ENCODE measurements around the gene TTC34. TPM values are rescaled to one million over a fixed set of nuclear protein-coding genes. Genes with fewer than 3 reads are reported as not detected.
"Not testable (repeated sequence)": the region's sequence is repeated elsewhere in the genome, so short reads cannot be mapped to it uniquely, and the experiment has no call there.

TTC34 gene
- total RNA-seq, 1 donor from 2014 or later = 1.4 TPM

DNA sequence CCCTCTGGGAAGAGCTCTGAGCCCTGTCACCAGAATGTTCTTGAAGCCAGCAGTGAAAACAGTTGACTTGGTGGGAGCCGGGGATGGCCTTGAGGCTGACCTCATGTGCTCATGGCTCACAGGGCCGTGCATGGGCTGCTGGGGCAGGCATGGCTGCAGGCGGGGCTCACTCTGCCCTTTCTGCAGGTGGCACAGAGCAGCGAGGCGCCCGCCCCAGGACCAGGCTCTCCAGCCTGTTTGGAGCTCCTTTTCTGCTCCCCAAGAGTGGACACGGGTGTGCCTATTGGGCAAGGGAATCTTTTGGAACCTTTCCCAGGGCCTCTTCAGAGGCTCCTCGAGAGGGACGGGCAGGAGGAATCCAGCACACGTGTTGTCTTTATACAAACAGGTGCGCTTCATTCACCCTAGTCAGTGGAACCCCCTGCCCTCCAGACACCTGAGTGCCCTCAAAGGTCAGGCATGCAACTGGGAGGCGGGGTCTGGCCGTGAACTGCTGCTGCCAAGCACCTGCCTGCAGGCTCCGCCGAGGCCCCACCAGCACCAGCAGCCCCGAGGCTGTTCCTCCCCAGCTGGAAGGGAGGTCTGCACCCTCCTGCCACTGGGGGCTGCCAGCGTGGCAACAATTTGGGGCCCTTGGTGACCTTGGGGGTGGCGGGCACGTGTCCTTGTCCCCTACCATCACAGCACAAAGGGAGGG, 2.6 kb upstream of the TTC34 start:
- ATAC-seq (no peak), DNase-seq (ENCODE audit: low spot score) (peak; percentile 40)
- intact Hi-C loops (cut with DNase I) = no loop called here

DNA sequence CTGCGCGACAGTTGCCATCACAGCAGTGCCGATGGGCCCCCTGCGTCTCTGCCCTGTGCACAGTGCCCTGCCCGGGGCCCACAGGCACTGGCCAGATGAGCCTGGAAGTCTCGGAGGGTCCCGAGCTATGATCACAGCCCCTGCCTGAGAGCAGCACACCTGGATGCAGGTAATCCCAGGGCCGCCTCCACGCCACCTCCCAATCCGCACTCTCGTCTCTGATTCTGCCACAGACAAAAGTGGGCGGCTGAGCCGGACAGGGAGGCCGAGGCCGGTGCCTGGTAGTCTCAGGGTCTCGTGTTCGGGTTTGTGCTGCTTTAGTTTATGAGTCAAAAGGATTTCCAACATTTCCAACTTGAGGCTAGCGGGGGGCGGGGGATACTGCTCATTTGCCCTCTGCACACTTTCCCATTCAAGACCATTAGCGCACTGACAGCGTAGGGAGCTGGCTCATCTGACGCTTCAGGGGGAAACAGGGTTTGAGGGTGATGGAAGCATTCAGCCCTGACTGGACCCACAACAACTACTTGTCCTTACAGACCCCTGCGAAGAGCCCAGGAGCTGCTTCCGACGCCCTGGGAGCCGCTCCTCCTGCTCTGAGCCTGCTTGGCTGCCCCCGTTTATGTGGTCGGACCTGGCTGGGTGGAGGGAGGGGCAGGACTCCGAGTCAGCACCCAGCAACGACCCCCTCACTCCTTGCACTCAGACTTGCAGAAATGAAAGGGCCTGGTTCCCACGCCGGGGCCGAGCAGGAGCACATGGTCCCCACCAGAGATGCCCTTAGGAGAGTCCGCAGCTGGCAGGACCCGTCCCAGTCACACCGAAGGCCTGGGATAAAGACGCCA, 1.8 kb upstream of the TTC34 start:
- intact Hi-C loops (cut with DNase I) = no loop called here
- no peak for ATAC-seq
- DNase-seq (ENCODE audit: low spot score) = peak; percentile 53

DNA sequence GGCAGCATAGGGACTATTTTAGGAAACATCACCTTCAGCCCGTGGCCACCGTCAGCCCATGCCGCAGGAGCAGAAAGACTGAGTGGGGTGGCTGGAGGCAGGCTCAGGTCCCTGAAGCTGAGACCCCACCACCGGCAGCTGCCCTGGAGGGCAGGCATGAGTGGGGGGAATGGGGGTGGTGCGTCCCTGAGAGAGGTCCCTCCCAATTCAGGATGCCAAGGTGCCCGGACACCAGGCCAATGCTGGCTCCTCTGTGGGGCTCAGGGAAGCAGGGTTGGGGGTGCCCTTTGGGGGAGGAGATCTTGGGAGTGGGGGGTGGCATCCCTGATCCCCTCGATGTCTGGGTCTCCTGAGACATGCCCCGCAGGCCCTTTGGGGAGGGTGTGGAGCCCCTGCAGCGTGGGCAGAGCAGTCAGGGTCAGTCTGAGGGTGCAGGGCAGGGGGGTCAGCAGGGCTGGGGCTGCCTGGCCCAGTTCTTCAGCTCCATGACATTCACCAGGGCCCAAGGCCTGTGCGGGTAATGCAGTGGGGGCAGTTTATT, 998 bp upstream of the TTC34 start:
- no peak for ATAC-seq
- intact Hi-C loops (cut with DNase I) = no loop called here
- peak; percentile 54 for DNase-seq (ENCODE audit: low spot score)

DNA sequence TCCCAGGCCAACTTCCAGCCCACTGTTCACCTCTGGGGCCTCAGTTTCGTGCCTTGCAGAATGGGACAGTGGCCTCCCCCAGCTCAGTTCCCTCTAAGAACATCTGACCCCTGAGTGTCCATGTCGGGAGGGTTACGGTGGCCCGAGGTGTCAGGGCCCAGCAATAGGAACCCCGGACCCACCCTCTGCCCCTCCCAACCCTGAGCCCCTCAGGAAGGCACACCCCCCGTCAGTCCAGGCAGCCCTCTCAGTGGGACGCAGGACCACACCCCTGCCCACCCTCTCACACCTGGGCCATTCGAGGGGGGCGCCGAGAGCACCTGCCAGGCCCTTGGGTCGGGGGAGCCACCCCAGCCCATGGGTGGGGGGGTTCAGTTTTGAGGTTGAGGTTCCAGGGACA, 447 bp downstream of the TTC34 start:
- ATAC-seq (no peak), DNase-seq (ENCODE audit: low spot score) (peak; percentile 40)
- intact Hi-C loops (cut with DNase I) = no loop called here

GRCh38 chr1:2800664-2801045, 838 bp downstream of the TTC34 start:
- ATAC-seq (no peak), DNase-seq (ENCODE audit: low spot score) (peak; percentile 37)
- intact Hi-C loops (cut with DNase I) = no loop called here

DNA sequence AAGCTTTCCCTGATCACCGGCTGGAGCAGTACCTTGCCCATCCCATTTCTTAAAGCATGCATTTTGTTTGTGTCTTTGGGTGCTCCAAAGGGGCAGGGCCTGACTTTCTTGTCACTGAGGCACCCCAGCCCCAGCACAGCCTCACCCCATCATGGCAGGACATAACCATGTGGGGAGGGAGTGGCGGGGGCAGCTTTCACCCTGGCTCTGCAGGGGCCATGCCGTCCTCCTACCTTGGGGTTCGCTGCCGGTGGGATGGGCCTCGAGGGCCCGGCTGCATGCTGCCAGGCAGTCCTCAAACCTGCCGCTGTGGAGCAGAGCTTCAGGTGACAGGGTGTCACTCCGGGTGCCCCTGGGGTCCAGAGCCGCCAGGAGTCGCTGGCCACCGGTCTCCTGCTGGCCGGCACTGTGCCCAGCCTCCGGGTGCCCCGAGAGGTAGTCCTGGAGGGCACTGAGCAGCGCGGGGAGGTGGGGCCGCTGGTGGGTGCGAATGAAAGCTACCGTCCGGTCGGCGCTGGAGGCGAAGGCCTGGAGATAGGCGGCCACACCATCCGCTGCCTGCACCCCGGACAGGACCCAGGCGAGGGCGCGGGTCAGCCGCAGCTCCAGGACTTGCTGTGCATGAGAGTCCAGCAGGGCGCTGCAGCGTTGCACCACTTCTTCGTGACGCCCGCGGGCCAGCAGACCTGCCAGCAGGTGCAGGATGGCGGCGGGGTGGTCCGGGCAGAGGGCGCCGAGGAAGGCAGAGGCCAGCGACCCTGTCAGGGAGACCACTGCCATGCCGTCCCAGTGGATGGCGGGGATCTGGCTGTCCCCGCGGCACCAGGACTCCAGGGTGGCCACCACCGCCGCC, 1.5 kb downstream of the TTC34 start:
- peak; percentile 50 for DNase-seq (ENCODE audit: low spot score)

DNA sequence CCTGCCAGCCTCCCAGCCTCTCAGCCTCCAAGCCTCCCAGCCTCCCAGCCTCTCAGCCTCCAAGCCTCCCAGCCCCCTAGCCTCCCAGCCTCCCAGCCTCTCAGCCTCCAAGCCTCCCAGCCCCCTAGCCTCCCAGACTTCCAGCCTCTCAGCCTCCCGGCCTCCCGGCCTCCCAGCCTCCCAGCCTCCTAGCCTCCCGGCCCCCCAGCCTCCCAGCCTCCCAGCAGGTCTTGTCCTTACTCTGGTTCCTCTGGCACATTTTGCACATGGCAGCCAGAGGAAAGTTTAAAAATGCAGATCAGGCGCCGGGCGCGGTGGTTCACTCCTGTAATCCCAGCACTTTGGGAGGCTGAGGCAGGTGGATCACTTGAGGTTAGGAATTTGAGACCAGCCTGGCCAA, 2.5 kb downstream of the TTC34 start:
- ATAC-seq = not testable (repeated sequence)
- DNase-seq (ENCODE audit: low spot score) = peak; percentile 51

More for the DNA sequence above, 1.5 kb downstream of the TTC34 start:
- intact Hi-C loops (cut with DNase I) = no loop called here
- ATAC-seq = no peak

DNA sequence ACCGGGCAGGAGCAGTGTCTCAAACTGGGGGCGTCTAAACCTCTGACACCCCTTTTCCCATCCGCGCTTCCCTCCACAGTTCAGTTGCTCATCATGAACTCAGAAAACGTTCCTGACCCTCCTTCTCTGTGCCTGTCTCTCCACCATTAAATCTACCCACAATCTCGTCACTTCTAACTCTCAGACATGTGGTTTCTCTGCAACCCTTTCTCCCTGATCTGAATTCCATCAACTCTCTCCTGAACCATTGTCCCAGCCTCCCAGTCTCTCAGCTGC, 3.8 kb downstream of the TTC34 start:
- intact Hi-C loops (cut with DNase I) = no loop called here
- DNase-seq (ENCODE audit: low spot score) = no peak
- ATAC-seq = no peak

More for the DNA sequence above, 2.5 kb downstream of the TTC34 start:
- intact Hi-C loops (cut with DNase I) = not testable (repeated sequence)

DNA sequence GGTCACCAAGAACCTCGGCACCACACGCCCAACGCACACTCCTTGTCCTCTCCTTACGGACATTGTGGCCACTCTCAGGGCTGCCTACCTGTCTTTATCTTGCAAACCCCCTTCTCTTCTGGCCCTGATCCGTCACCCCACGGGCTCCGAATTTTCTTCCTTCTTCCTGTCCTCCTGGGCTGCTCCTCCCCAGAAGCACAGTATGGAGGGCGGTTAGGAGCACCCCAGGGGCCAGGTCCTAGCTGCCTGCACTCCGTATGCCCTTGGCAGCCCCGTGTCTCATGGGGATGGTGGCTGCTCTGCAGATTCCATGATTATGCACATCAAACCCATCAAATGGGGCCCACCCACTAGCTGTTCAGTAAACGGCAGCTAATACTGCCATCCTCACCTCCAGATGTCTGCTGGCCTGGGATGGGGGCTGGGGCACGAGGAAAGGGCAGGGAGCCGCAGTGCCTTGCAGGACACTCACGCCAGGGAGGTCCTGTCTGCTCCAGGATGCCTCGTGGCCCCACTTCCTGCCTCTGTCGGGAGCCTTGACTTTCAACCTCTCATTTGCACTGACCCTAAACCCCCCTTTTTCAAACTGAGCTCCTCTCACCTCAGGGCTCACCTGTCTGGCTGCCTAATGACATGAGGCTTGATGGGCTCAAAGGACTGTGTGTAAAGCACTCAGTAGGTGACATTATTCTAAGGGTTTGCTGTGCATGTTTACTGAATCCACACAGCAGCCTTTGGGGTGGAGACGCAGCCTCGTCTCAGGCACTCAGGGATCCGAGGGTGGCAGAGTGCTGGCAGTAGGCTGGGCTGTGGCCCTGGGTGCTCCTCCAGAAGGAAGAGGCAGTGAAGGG, 4.4 kb downstream of the TTC34 start:
- DNase-seq (ENCODE audit: low spot score) (peak; percentile 33), ATAC-seq (no peak)
- intact Hi-C loops (cut with DNase I) = no loop called here

DNA sequence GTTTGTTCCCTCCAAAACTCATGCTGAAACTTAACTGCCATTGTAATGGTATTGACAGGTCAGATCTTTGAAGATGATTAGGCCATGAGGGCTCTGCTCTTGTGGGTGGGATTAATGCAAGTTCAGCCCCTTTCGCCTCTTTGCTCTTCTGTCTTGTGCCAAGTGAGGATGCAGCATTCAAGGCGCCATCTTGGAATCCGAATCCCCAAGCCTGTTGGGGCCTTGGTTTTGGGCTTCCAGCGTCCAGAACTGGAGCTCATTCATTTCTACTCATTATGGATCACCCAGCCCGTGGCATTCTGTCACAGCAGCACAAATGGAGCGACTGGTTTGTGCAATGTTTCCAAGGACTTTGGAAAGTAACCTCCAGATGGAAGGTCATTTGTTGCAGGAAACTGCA, 5.6 kb downstream of the TTC34 start:
- DNase-seq (ENCODE audit: low spot score) (no peak), ATAC-seq (no peak)
- intact Hi-C loops (cut with DNase I) = no loop called here

GRCh38 chr1:2791027-2791760, 10.3 kb downstream of the TTC34 start:
- ATAC-seq (no peak), DNase-seq (ENCODE audit: low spot score) (peak; percentile 38)
- intact Hi-C loops (cut with DNase I) = no loop called here

DNA sequence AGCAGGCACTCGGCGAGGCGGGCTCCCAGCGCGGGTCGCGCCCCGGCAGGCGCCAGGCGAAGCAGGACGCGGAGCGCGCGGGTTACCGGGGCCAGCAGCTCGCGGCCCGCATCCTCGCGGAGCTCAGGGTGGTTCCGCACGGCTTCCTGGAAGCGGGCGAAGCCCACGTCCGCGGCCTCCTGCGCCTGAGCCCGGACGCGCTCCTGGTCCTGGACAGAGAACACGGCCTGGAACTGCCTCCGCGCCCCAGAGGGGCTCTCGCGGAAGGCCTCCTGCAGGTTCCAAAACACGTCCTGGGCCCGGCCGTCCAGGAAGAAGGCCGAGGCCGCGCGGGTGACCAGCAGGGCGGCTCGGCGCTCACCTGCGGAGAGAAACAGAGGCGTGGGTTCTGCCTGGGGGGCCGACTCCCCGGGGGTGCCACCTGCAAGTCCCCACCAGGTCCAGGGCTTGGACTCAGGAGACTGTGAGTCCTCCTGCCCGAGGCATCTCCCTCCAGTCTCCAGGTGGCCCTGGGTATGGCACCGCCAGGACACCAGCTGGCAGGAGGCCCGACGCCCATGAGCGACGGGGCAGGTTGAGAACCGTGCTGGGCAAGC, 11.4 kb downstream of the TTC34 start:
- DNase-seq (ENCODE audit: low spot score) = peak; percentile 34
- ATAC-seq = no peak
- intact Hi-C loops (cut with DNase I) = loop anchor here (5.0 kb wide), 1 partner anchor 373 kb away; no protein-coding TSS in a partner anchor

GRCh38 chr1:2789164-2789985, 12.1 kb downstream of the TTC34 start:
- DNase-seq (ENCODE audit: low spot score) (no peak), ATAC-seq (no peak)
- intact Hi-C loops (cut with DNase I) = loop anchor here (5.0 kb wide), 1 partner anchor 372 kb away; no protein-coding TSS in a partner anchor

- DNase-seq (ENCODE audit: low spot score) (peak; percentile 53), ATAC-seq (no peak)
- intact Hi-C loops (cut with DNase I) = loop anchor here (5.0 kb wide), 1 partner anchor 371 kb away; no protein-coding TSS in a partner anchor
Measured at GRCh38 chr1:2788506-2789163, 12.9 kb downstream of the TTC34 start.

GRCh38 chr1:2787163-2787911, 14.2 kb downstream of the TTC34 start:
- DNase-seq (ENCODE audit: low spot score) = peak; percentile 51
- ATAC-seq = no peak
- intact Hi-C loops (cut with DNase I) = loop anchor here (5.0 kb wide), 1 partner anchor 370 kb away; no protein-coding TSS in a partner anchor
